Kidney capillary endothelial cell (primary cell): ENCODE measurements around the gene NUMBL.

Experiments
- DNase-seq: peaks from one replicate; pipeline ENCODE4 v3.0.0-alpha.2; 2018; ENCODE audit warnings: low spot score

Gene NUMBL

DNA sequence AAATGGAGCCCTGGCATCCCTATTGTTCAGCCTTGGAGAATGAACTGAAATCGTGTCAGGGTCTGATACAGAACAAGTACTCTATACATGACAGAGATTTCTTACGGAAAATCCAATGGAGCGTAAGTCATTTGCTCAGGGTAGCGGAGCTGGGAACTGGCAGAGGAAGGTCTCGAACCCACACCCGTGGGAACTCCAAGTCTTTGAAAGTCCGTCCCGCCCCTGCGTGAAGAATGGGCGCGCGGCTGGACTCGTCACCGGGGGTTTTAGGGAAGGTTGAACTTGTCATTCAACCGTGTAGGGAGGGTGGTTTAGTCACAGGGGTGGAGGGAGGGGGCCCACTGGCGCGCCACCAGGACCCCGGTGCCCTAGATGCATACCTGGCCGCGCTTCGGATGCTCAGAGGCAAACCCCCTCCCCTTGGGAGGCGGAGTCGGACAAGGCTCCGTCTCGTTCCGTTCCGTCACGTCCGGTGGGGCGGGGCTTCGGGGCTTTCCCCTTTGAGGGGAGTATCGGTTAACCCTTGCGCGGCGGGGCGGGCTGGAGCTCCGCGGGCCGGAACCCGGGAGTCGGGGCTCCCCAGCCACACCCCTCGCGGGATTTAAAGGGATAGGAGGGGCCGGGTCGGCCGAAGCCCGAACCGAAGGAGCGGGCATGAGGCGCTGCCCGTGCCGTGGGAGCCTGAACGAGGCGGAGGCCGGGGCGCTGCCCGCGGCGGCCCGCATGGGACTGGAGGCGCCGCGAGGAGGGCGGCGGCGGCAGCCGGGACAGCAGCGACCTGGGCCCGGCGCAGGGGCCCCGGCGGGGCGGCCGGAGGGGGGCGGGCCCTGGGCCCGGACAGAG lies 26.3 kb upstream of the NUMBL start, which contains the start of the genes COQ8B and ITPKC:
COQ8B (minus strand) TSS at position 405 of the 843 bp plus-strand sequence. CDS start 2,254 bp downstream, outside the sequence.
ITPKC (plus strand) TSS at position 631 of the 843 bp plus-strand sequence; CDS start at position 655, 24 bp downstream.
- DNase-seq, result peak; percentile 93

DNA sequence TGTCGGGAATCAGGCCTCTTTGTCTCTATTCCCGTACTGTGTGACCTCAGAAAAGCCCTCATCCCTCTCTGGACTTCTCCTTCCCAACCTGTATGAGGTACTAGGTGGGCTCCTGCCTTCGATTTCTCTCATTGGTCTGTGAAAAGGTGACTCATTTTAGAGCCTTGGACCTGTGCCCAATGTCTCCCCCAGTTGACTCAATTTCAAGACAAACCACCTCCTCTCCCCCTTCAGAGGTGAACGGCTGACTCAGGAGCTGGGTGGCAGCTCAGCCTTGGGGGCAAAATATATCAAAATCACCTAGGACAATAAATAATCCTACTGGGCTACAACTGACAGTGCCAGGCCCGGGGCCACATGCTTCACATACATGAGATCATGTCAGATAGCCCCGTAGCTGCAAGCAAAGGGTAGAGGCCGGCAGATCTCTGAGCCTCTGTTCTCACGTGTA lies 25.6 kb upstream of the NUMBL start:
- DNase-seq, result peak; percentile 83

DNA sequence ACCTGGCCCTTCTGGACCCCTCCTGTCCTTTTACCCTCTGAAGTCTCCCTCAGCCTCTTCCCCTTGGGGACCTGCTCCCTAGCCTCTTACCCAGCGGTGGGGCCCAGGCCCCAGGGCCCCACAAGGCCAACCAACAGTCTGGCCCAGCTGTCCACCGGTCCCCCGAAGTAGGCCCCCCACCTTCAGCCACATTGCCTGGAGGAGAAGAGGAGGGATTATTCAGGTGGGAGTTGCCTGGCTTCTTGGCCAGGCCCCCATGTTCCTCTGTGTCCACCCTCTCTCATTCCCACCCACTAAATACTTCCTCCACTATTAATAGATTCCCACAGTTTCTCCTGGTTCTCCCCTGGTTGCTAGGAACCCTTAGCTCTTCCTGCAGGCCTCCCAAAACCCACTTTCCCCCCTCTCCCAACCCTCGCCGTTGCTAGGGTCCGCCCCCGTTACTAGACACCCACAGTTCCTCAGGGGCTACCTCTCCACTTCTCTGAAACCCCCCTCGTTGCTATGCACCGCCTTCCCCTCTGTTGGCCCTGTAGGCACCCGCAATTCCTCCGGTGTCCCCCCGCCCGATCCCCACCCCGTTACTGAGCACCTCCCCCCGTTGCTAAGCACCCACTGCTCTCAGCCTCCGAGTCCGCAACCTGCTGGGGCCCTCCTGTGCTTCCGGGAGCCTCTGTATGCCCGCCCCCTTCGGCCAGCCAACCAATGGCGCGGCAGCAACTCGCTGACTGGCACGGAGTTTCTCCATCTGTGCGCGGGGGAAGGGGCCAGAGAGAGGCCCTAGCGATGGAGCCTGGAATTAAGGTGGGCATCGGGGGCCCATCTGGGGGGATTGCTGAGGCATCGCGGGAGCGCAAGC lies 24.2 kb upstream of the NUMBL start:
- peak; percentile 80 for DNase-seq

DNA sequence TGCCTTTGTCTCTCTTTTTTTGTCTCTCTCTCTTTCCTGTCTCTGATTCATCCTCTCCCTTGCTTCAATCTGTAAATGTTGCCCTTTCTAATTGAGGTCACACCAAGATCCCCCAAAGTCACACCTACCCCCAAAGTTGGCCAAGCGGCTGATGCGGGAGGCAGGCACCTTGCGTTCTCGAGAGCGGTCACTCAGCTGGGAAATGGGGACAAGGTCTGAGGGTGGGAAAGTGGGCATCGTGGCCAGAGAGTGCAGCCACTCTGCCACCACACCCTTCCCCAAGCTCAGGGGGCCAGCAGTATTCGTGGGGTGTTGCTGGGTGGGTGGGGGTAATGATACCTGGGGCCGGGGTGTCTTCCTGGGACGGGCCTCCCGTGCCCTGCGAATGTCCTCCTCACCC lies 23.5 kb upstream of the NUMBL start:
- DNase-seq, result no peak

DNA sequence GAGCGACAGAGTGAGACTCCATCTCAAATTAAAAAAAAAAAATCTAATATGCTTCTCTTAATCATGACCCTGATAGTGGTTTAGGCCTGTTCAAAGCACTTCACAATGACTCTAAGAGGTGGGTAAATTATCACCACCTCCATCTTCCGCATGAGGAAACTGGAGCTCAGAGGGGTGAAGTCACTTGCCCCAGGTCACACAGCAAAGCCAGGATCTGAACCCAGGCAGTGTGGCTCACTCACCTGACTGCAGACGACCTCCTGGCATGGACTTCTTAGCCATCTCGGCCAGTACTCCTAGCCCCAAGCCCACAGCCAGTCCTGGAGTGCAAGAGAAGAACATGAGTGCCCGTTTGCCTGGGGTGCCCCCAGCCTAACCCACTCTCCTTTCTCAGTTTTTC lies 19.4 kb upstream of the NUMBL start:
- DNase-seq, result no peak

DNA sequence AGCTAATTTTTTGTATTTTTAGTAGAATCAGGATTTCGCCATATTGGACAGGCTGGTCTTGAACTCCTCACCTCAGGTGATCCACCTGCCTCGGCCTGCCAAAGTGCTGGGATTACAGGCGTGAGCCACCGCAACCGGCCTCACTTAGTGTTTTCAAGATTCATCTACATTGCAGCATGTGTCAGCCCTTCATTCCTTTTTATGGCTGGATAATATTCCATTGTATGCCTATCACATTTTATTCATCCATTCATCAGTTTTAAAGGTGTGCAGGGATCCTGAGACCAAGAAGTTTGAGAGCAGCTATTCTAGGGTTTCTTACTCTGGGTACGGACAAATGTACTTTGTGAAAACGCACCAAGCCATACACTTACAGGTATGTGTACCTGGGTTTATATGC lies 17.2 kb upstream of the NUMBL start:
- no peak for DNase-seq

DNA sequence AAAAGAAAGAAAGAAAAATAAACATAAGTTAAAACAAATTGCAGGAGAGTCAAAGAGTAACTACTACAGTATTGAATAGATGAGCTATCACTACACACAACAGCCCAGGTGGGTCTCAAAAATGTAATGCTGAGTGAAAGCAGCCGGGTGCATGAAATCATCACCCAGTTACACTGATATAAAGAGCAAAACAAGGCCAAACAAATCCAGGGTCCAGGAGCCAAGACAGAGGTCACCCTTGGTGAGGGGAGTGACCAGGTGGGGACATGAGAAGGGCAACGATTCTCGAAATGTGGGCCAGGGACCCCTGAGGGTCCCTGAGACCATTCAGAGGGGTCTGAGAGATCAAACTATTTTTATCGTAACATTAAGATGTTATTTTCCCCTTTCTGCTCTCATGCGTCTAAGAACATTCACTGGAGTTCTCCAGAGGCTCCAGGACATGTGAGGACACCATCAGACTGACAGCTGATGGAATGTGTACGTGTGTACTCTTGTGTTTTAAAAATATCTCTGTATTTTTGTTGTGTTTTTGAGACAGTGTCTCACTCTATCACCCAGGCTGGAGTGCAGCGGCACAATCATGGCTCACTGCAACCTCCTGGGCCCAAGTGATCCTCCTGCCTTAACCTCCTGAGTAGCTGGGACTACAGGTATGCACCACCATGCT lies 15.6 kb upstream of the NUMBL start:
- DNase-seq, result no peak

DNA sequence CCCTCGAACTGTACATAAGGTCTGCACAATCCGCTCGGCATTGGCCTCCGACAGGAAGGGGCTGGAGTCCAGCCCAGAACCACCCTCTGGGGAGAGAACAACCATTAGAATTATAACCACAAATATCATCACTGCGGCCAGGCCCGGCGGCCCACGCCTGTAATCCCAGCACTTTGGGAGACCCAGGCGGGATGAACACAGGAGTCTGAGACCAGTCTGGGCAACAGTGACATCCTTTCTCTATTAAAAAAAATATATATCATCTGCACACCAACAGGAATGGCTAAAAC lies 14.9 kb upstream of the NUMBL start:
- DNase-seq, result no peak

DNA sequence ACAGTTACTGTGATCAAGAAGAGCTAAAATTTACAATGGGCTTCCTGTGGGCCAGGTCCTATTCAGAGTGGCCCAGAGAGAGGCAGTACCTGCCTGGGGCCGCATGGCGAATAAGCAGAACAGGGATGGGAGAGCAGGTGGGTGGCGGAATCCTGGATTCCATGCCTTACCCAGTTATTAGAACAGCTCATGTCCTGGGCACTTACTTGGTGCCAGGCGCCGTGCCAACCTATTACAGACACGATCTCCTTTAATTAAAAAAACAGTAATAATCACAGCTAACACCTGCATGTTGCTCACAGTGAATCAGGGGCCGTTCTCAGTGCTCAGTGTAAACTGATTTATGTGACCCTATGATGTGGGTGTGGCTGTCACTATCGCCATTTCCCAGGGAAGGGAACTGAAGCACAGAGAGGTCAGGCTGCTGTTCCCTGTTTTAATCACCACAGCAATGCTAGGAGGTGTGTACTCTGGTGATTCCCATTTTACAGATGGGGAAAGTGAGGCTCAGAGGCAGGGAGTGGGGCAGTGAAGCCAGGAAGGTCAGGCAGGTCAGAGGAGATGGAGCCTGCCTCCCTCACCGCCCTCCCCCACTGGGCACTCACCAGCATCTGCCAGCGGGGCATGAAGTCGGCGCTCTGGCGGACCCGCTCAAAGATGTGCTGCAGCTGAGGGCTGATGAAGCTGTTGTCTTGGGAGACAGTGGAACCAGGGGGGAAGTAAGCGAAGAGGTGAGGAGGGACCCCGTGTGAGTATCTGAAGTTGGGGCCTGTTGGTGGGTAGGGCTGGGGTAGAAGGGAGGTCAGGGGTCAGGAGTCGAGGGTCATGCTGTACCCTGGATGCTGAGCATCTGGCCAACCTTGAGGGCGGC lies 14.3 kb upstream of the NUMBL start:
- no peak for DNase-seq

DNA sequence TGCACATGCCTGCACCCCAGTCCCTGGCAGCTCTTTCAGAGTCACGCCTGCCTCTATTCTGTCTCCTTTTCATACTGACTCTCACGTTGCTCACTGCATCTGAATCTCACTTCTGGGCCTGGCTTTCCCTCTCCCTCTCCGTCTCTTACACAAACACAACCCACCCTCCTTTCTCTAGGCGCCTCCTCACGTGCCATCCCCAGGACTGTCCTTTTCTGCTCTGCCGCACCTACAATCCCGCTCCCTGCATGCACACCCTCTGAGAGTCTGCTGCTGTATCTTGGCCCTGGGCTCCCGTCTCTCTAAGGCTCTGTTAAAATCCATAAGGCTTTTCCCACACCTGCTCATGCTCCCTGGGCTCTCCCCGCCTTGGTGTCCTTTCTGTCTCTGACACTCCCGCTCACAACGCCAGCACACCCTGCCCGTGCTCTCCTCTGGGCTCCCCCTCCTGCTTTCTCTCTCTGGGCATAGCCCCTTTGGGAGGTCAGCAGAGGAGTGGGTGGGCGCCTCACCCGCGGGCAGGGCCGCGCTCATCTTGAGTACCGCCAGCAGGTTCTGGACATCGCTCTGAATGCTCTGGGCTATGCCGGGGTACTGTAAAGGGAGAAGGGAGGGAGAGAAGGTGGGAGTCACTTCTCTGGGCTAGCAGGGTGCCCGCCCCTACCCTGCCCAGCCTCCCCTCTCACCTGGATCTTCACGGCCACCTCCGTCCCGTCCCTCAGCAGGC lies 12.7 kb upstream of the NUMBL start:
- no peak for DNase-seq

DNA sequence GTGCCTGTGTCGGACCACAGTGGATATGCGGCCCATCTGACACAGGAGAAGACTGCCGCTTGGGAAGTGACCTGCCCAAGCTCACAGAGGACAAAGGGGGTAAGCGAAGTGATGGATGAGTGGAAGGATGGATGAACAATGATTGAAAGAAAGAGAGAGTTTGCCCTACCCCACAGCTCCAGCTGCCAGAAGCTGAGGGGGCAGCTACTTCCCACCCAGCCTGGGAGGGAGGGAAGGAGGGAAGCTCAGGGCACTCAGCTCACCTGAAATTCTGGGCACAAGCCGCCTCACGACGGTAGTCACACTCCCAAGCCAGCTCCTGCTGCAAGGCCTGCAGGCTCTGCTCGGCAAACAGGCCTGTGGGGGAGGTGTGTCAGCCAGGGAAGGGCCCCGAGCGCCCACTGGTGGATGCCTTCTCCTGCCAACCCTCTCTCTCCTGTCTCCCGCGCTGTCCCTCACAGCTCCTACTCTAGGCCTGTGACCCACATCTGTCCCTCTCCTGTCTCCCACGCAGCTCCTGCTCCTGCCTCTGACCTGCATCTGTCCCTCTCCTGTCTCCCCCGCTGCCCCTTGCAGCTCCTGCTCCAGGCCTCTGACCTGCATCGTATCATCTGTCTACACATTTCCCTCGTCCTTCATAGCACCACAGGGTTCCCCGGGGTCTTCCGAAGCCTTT lies 12.0 kb upstream of the NUMBL start:
- DNase-seq, result no peak

DNA sequence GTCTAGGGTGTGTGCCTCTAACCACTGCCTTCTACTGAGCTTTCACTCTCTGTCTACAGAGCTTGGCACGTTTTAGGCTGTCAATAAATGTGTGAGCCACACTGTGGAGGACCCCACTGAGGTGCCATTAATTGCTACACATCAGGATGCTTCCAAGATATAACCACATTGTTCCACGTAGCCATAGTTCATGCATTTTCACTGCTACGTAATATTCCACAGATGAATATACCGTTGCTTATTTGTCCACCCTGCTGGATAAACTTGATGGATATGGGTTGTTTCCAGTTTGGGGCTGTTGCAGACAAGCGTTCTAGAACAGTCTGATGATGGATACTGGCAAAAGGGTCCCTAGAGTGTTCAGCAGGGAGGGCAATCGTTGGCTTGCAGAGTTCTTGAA lies 11.3 kb upstream of the NUMBL start:
- DNase-seq, result no peak

DNA sequence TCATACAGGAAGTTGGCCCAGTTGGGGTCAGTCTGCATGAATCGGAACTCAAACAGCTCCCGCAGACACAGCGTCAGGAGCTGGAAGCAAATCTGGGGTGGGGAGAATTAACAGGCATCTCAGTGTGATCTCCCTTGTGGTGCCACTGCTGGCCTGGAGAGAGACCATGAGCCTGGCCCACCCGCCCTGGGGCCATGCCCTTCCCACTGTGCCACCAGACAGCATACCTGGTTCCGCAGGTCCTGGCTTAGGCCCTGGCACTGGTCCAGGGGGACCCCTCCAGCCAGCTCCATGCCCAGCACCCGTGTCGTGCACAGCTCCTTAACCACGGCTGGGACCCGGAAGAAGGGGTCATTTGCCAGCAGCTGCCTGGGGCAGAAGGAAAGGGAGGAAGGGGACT lies 9.6 kb upstream of the NUMBL start:
- DNase-seq, result no peak

DNA sequence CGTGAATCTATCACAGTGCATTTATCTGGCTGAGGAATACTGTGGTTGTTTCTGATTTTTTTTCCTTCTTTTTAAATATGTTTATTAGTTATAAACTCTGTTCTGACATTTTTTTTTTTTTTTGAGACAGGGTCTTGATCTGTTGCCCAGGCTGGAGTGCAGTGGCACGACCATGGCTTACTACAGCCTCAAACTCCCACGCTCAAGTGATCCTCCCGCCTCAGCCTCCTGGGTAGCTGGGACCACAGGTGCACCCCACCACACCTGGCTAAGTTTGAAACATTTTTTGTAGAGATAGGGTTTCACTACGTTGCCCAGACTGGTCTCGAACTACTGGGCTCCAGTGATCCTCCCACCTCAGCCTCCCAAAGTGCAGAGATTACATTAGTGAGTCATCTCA lies 6.6 kb upstream of the NUMBL start:
- DNase-seq, result no peak

DNA sequence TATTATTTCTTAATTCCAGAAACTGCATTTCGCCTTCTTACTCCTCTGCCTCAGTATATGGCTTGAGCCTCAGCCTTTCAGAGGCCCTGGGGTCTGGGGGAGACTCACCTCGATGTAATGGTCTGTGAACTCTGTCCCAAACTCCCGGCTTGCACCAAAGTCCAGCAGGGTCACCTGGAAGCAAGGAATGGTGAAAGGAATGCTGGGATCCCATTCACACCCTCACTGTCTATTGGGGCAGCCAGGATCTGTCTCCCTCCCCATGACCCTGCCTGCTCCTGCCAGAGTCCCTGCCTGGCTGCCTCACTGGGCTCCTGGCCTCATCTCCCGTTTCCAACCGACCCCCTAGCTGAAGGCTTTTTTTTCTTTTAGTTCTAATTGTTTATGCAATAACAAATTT lies 5.4 kb upstream of the NUMBL start:
- no peak for DNase-seq

DNA sequence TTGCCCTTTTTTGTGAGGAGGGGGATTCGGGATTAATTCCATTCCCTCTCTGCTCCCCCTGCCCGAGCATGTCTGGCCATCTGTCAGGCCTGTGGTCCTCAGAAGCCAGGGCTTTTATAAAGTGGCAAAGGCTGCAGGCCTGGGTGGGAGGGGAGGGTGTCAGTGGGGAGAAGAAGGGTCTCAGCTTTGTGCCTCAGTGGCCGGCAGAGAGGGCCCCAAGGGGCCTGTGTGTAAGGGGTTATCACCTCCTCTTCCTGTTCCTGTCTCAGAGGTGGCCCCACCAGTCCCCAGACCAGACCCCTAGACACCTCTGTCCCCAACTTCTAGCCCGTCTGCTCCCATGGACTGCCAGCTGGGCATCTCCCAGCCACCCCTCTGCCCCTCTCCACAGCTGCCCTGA lies 3.4 kb upstream of the NUMBL start:
- no peak for DNase-seq

DNA sequence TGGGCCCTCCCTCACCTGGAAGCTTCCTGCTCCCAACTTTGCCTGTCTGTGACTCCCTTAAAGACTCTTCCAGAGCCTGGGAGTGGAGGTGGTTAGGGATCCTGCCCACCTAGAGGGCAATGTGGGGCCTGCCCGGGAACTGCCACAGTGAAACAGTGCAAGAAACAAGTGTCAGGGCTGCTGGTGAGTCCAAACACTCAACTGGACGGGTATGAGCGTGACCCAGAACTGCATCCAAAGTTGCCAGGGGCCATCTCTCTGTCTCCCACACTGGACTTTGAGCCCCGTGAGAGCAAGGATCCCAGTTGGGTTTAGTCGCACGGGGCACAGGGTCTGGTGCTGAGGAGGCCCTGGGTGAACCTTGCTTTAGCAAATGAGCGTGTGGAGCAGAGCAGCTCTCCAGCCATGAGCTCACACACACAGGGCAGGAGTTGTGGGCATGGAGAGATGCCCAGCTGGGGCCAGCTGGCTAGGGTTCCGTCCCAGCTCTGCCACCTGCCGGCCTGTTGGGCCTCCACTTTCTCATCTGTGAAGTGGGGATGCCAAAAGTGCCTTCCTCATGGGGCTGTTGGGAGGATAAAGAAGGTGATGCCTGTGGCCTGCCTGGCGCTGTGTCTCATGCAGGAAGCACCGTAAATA lies 2.8 kb upstream of the NUMBL start:
- DNase-seq, result no peak

DNA sequence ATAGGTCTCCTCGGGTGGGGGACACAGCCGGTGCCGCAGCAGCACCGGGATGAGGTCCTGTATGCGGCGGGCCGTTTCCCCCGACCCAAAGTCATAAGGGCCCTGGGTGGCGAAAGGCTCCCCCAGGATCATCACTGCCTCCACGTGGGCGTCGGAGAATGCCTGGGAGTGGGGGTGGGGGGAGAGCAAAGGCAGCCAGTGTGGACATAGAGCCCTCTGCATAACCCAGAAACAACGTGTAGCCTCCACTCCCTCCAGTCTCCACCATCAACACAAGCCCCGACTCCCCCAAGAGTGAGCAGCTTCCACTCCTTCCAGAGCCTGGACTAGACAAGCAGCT lies 1.7 kb upstream of the NUMBL start:
- DNase-seq, result no peak

DNA sequence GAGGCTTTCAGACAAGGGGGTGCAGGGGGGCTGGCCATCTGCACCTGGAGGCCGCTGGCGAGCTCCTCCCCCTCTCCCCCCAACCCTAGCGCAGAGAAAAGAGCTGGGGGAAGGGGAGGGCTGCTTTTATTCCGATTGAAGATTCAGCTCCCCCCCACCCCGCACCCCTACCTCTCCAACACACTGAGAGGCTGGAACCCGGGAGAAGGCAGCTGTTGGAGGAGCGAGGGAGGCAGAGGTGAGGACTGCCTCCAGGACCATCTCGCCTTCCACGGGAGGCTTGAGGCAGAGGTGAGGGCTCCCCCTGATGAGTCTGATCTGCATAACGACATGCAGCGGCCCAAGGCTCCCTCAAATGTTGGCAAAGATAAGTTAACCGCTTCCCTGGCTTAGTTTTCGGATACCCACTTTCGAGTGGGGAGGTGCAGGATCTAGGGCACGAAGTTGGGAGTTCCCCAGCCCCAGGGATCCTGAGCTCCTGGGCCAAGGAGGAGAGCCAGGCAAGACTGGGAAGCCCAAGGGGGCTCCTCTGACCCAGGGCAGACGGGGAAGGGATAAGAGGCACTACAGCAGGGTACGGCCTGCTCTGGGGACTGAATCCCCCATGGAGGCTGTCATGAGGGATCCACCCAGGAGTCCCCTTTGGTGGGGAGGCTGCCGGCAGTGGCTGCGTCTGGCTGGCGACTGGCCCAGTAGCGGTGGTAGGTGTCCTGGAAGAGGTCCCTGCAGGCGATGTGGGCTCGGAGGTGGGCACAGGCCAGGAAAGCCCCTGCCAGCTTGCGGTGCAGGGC lies 1.2 kb upstream of the NUMBL start:
- DNase-seq, result no peak
